Muscle layer of colon (tissue), 2 donors: ENCODE measurements around the gene ALOX5AP.

Experiments
- H3K27ac ChIP-seq: one replicate; pipeline ENCODE4 v1.7.0; 2013; ENCODE audit warnings: low read depth, mild to moderate bottlenecking, low read length, moderate library complexity
- H3K27me3 ChIP-seq, 2 donors: one replicate each; pipeline ENCODE4 v1.7.0; 2013; ENCODE audit warnings: low read length in 2 of 2, mild to moderate bottlenecking in 2 of 2; ENCODE audit not compliant: insufficient read depth in 2 of 2, control insufficient read depth in 1 of 2
- H3K36me3 ChIP-seq: one replicate; pipeline ENCODE4 v1.7.0; 2013; ENCODE audit warnings: mild to moderate bottlenecking, low read length; ENCODE audit not compliant: insufficient read depth
- H3K4me1 ChIP-seq: one replicate; pipeline ENCODE4 v1.7.0; 2013; ENCODE audit warnings: mild to moderate bottlenecking, low read length; ENCODE audit not compliant: insufficient read depth
- H3K4me3 ChIP-seq, 2 donors: one replicate each; pipeline ENCODE4 v1.7.0; 2013; ENCODE audit warnings: low read length in 2 of 2, low read depth in 1 of 2, mild to moderate bottlenecking in 1 of 2, moderate library complexity in 1 of 2
- H3K9ac ChIP-seq: one replicate; pipeline ENCODE4 v1.7.0; 2013; ENCODE audit warnings: low read length
- H3K9me3 ChIP-seq: one replicate; pipeline ENCODE4 v1.7.0; 2013; ENCODE audit warnings: mild to moderate bottlenecking, low read length
- donor health status: abdominal sarcoma.
- donor health status: Adenocarcinoma of cecum.

Gene ALOX5AP

DNA sequence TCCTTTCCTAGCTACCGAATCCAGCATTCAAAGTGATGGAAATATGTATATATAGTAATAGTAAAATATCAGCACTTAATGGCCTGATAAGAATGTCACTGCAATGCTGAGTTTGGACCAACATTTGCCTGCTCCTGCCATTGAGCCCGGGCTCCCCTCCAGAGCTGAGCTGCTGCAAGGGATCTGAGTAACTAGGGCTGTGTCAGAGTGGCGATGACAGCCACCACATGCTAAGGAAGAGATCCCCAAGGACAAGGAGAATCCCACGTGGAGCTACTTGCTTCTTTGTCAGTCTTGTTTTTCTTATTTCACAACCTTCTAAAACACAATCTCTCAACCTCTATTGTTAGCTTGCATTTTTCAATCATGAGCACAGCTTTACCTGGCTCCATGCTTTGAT lies 19.5 kb upstream of the ALOX5AP start:
- Histone ChIP-seq H3K27ac (no peak overlapping the region), H3K4me3 (no peak overlapping the region), H3K9me3 (no peaks in the 10 kb centered on the region), H3K27me3 (no peaks in the 10 kb centered on the region), H3K9ac (no peak overlapping the region), H3K4me1 (no peaks in the 10 kb centered on the region), H3K36me3 (no peaks in the 10 kb centered on the region)

DNA sequence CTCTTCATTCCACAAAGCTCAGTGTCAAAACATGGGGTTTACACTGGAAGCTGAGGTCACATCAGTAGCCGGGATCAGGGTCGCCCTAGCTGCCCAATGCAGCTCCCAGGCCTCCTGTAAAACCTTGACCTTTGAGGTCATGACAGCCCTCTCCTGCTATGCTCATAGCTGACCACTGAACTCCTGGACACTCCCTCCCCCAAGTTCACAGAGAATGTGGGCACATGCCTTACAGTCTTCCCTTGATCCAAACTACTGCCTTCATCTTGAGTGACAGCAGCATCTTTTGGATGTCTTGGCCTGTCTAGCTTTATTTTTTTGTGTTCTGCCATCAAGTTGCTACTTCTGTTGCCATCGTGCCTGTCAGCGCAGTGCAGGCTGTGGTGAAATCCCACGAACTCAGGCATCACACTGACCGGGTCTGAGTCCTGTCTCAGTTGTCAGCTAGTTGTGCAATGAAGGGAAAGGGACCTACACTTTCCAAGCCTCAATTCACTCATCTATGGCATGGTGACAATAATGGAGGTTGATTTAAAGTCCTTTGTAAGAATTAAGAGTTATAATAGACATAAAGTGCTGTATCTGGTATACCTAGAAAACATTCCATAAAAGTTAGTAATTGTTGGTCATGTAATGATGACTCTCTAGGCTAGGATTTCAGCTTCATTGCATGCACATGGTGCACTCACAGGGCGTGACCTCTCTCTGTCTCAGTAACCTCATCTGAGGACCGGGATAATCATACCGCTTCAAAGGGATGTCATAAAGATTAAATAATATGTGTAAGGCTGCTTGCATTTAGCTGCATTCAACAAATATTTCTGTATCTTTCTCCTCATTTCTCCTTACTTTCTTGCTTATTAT lies 16.4 kb upstream of the ALOX5AP start:
- Histone ChIP-seq H3K27ac (no peak overlapping the region), H3K9ac (no peak overlapping the region), H3K9me3 (no peaks in the 10 kb centered on the region), H3K27me3 (no peaks in the 10 kb centered on the region), H3K36me3 (no peaks in the 10 kb centered on the region), H3K4me3 (no peak overlapping the region), H3K4me1 (no peaks in the 10 kb centered on the region)

DNA sequence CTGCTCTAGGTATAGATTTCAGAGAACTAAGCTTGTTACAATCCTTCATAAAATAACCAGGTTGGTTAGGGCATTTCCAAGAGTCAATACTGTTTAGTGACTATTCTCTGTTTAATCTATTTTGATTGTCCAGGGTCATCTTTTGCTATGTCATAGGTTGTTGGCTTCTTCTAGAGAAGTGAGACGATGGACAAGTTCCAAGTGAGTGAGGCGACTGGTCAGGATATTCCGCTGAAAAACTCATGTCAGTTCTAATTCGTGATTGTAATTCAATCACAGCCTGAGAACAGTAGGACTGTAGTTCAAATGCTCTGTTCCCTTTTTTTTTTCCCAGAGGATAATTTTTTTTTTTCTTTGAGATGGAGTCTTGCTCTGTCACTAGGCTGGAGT lies 15.8 kb upstream of the ALOX5AP start:
- no peak overlapping the region for H3K4me3 ChIP-seq
- no peaks in the 10 kb centered on the region for H3K9me3 ChIP-seq
- no peak overlapping the region for H3K9ac ChIP-seq
- no peaks in the 10 kb centered on the region for H3K4me1 ChIP-seq
- no peaks in the 10 kb centered on the region for H3K27me3 ChIP-seq
- H3K27ac ChIP-seq = no peak overlapping the region
- H3K36me3 ChIP-seq = no peaks in the 10 kb centered on the region

DNA sequence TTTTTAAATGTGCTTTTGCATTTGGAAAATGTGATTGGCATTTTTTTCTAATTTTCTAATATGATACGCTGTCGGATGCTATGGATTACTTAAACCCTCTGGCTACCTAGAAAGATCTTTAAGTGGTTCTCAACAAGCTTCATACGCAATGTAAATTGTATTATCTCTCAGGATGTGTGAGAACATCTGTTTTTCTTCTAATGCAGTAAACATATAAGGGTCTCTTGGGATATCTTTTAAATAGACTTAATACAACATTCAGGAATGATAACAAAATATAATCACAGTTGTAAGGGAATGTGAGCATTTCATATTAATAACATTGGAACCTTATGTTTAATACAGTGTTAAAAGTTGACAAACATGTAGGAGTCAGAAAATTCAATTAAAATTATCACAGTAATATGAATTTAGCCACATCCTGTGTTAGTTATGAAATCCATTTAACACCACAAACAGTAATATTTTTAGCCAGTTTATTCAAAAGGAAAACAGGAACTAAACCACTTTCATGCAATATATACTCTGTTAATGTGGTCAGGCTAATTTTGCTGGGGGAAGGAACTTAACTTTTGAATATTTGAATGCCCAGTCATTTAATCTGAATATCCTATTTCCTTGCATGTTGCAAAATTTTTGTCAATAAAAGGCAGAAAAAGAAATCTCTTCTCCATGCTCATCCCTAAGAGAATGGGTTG lies 15.0 kb upstream of the ALOX5AP start:
- Histone ChIP-seq H3K9ac (no peak overlapping the region), H3K27me3 (no peaks in the 10 kb centered on the region), H3K36me3 (no peaks in the 10 kb centered on the region), H3K27ac (no peak overlapping the region), H3K9me3 (no peaks in the 10 kb centered on the region), H3K4me1 (no peaks in the 10 kb centered on the region), H3K4me3 (no peak overlapping the region)

DNA sequence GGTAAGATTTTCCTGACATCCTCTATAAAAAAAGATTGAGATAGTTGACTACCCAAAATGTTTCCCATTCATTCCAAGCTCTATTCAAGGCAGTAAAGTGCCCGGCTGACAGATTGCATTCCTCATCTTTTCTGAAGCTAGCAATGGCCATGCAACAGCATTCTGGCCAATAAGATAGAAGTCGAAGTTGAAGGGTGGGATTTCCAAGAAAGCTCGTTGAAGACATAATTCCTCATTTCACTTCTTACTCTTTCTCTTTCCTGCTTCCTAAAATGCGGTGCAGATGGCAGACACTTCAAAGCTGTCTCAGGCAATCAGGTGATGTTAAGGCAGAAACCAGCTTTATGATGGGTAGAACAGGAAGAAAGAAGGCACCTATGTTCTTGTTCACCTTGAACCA lies 13.4 kb upstream of the ALOX5AP start:
- Histone ChIP-seq H3K36me3 (no peaks in the 10 kb centered on the region), H3K9me3 (no peaks in the 10 kb centered on the region), H3K4me3 (no peak overlapping the region), H3K9ac (no peak overlapping the region), H3K27me3 (no peaks in the 10 kb centered on the region), H3K4me1 (no peaks in the 10 kb centered on the region), H3K27ac (no peak overlapping the region)

DNA sequence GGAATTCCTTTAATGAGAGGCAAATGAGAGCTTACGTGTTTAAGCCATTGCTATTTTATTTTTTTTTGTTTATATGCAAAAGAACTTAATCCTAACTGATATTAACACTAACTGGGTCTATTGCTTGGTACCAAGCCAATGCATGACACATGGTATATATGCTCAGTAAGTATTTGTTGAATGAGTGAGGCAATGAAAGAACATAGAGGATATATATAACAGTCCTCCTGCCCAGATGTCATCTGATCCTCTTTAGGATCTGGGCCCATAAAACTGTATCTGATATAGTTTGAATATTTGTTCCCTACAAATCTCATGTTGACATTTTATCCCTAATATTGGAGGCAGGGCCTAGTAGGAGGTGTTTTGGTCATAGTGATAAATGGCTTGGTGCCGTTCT lies 13.0 kb upstream of the ALOX5AP start:
- H3K4me3 ChIP-seq = no peak overlapping the region
- H3K9ac ChIP-seq = no peak overlapping the region
- H3K27me3 ChIP-seq = no peaks in the 10 kb centered on the region
- H3K36me3 ChIP-seq = no peaks in the 10 kb centered on the region
- H3K9me3 ChIP-seq = no peaks in the 10 kb centered on the region
- H3K4me1 ChIP-seq = no peaks in the 10 kb centered on the region
- no peak overlapping the region for H3K27ac ChIP-seq

DNA sequence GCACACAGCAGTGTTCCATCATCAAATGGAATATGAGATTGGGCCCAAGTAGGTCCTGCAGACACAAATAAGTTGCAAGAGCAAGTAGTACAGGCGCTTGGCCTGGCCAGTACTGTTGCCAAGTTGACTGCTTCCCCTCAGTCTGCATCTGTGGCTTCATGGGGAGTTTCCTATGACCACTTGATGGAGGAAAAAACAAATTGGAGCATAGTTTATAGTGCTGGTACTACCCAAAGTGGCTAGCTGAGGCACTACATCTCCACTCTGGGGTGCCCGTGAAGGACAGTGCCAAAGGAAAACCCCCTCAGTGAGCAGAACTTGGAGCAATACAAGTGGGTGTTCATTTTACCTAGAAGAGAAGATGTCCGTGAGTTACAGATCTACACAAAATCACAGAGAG lies 10.6 kb upstream of the ALOX5AP start:
- Histone ChIP-seq H3K27ac (no peak overlapping the region), H3K36me3 (no peaks in the 10 kb centered on the region), H3K4me3 (no peak overlapping the region), H3K4me1 (no peaks in the 10 kb centered on the region), H3K9me3 (no peaks in the 10 kb centered on the region), H3K27me3 (no peaks in the 10 kb centered on the region), H3K9ac (no peak overlapping the region)

DNA sequence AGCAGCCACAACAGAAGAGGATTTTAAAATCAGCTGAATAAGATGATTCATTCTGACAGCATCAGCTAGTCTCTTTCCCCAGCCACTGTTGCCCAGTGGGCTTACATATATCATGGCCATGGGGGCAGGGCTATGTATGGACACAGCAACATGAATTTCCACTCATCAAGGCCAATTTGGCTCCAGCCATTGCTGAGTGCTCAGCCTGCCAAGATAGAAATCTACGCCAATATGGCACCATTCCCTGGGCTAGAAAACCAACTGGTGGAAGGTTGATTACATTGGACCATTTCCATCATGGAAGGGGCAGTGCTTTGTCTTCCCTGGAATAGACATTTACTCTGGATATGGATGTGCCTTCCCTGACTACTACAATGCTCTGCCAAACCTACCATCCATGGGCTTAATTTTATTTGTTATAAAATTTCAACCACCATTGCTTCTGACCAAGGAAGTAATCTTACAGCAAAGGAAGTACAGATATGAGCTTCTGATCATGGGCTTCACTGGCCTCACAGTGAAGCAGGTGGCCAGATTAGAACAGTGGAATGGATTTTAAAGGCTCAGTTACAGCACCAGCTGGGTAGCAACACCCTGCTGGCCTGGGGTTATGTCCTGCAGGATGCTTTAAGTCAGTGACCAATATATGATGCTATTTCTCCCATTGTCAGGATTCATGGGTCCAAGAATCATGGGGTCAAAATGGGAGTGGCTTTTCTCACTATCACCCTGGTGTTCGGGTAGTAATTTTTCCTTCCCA lies 9.8 kb upstream of the ALOX5AP start:
- Histone ChIP-seq H3K27ac (no peak overlapping the region), H3K9ac (no peak overlapping the region), H3K36me3 (no peaks in the 10 kb centered on the region), H3K4me3 (no peak overlapping the region), H3K4me1 (no peaks in the 10 kb centered on the region), H3K9me3 (no peaks in the 10 kb centered on the region), H3K27me3 (no peaks in the 10 kb centered on the region)

DNA sequence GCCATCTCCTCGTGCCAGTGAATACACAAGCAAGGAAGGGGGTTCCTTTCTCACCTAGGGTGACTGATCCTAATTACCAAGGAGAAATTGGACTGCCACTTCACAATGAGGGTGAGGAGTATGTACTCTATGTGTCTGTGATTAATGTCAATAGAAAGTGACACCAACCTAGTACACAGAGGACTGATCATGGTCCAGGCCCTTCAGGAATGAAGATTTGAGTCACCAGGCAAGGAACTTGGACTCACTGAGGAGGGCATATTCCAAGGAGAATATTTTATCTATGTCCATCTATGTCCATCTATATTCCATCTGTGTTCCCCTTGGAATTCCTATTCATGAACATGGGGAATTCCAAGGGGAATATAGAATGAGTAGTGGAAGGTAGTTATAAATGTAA lies 9.2 kb upstream of the ALOX5AP start:
- Histone ChIP-seq H3K27me3 (no peaks in the 10 kb centered on the region), H3K27ac (no peak overlapping the region), H3K4me3 (no peak overlapping the region), H3K9me3 (no peaks in the 10 kb centered on the region), H3K4me1 (no peaks in the 10 kb centered on the region), H3K36me3 (no peaks in the 10 kb centered on the region), H3K9ac (no peak overlapping the region)

DNA sequence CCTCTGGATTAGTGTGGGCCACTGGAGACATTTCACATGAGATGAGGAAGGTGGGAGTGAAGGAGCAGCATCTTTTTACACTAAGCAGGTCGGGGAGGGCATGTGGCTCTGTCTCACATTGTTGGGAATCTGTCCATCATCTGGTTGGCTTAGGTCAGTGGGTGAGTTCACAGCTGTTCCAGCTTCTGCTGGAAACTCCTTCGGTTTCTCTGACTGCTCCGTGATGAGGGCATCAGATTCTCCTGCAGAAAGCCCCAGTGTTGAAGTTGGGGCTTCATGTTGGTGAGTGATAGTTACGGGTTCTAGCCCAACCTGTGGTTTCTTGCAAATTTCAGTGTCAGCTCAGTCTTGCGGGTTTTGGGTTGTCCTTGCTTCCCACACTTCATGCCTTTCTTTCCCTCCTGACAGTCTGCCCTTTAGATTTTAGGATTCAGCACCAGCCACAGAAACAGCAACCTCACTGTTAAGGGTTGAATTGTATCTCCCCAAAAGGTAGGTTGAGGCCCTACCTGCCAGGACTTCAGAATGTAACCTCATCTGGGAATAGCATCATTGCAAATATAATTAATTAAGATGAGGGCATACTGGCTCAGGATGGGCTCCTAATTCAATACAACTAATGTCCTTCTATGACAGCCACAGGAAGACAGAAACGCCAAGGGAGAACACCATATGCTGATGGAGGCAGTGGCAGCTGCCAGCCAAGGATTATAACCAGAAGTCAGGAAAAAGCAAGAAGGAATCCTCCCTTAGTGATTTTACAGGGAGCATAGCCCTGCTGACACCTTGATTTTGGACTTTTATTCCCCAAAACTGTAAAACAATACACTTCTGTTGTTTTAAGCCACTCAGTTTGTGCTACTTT lies 7.6 kb upstream of the ALOX5AP start:
- H3K36me3 ChIP-seq = no peaks in the 10 kb centered on the region
- no peak overlapping the region for H3K4me3 ChIP-seq
- H3K27me3 ChIP-seq = no peaks in the 10 kb centered on the region
- no peak overlapping the region for H3K27ac ChIP-seq
- H3K9me3 ChIP-seq = no peaks in the 10 kb centered on the region
- no peak overlapping the region for H3K9ac ChIP-seq
- H3K4me1 ChIP-seq = no peaks in the 10 kb centered on the region

DNA sequence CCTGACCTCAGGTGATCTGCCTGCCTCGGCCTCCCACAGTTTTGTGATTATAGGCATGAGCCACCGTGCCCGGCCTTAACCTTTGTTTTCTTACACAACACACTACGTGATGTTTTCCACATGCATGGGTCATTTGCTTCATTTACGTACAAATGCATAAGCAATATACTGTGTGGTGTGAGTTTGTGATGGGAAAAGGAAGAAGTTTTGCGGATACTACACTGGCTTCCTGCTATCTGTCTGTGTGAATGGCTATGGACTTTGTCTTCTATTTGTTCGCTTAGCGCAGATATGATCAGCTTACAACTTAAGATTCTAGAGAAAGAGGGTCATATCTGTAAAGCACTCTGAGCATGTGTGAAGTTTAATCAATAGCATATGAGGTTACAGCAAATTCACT lies 5.5 kb upstream of the ALOX5AP start:
- Histone ChIP-seq H3K4me3 (no peak overlapping the region), H3K9ac (no peak overlapping the region), H3K36me3 (no peaks in the 10 kb centered on the region), H3K27ac (no peak overlapping the region), H3K9me3 (no peaks in the 10 kb centered on the region), H3K27me3 (no peaks in the 10 kb centered on the region), H3K4me1 (no peaks in the 10 kb centered on the region)
